GM12864 (cell line): ENCODE data around the gene KIF6.

ENCODE experiments used
- DNase-seq: peaks from one replicate; pipeline ENCODE4 v3.0.0-alpha.2; 2011; ENCODE audit warnings: low read depth
- H3K4me3 ChIP-seq: 2 replicates; pipeline ENCODE4 v1.5.1; 2011; ENCODE audit warnings: mild to moderate bottlenecking, low read depth, low read length, control low read depth
- TF ChIP-seq, protein P1 (sequence below): IDR thresholded peaks from 2 replicates; pipeline ENCODE4 v1.5.1; 2011; ENCODE audit warnings: low read depth, mild to moderate bottlenecking, moderate library complexity, low read length, control low read depth, inconsistent platforms; ENCODE audit errors: missing control alignments

KIF6 gene

DNA sequence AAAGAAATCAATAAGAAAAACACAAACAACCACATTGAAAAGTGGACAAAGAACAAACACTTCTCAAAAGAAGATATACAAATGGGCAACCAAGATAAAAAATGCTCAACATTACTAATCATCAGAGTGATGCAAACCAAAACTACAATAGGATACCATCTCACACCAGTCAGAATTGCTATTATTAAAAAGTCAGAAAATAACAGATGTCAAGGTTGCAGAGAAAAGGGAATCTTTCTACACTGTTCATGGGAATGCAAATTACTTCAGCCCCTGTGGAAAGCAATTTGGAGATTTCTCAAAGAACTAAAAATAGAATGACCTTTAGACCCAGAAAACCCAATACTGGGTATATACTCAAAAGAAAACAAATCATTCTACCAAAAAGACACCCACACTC lies 29.8 kb downstream of the KIF6 start:
- TF ChIP-seq, protein P1, sequence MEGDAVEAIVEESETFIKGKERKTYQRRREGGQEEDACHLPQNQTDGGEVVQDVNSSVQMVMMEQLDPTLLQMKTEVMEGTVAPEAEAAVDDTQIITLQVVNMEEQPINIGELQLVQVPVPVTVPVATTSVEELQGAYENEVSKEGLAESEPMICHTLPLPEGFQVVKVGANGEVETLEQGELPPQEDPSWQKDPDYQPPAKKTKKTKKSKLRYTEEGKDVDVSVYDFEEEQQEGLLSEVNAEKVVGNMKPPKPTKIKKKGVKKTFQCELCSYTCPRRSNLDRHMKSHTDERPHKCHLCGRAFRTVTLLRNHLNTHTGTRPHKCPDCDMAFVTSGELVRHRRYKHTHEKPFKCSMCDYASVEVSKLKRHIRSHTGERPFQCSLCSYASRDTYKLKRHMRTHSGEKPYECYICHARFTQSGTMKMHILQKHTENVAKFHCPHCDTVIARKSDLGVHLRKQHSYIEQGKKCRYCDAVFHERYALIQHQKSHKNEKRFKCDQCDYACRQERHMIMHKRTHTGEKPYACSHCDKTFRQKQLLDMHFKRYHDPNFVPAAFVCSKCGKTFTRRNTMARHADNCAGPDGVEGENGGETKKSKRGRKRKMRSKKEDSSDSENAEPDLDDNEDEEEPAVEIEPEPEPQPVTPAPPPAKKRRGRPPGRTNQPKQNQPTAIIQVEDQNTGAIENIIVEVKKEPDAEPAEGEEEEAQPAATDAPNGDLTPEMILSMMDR: no peak
- no peak overlapping the region for H3K4me3 ChIP-seq
- no peak for DNase-seq

DNA sequence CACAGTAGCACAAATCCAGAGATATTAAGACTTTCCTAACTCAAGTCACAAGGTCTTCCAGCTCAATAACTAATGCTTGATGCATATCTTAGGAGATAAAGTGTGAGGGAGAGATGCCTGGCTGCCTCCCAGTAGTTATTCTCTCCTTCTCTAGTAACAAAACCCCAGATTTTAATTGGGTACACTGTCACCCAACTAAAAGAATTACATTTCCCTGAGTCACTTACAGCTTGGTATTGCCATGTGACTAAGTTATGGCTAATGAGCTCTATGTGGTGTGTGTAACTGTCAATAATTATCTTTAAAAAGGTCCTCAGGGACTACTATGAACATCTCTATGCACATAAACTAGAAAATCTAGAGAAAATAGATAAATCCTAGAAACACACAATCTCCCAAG lies 32.0 kb downstream of the KIF6 start:
- DNase-seq: no peak
- no peak overlapping the region for H3K4me3 ChIP-seq
- TF ChIP-seq, protein P1: no peak

DNA sequence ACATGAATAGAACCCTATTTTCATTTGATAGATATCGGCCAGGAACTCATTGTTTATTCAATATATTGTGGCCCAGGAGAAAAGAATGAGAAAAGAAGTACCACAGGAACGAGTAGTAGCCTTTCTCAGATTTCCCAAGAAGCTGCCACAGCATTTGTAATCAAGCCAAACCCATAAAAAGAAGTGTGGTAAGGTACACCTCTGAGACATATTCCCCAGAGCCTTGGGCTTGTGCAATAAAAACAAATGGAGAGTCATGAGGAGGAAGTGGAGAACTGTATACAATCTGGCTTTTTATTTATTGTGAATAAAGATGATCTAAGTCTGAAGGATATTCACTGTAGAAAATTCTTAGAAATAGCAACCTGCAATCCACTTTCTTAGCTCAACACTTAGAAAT lies 36.7 kb downstream of the KIF6 start:
- TF ChIP-seq, protein P1: no peak
- no peak for DNase-seq
- H3K4me3 ChIP-seq: no peak overlapping the region

DNA sequence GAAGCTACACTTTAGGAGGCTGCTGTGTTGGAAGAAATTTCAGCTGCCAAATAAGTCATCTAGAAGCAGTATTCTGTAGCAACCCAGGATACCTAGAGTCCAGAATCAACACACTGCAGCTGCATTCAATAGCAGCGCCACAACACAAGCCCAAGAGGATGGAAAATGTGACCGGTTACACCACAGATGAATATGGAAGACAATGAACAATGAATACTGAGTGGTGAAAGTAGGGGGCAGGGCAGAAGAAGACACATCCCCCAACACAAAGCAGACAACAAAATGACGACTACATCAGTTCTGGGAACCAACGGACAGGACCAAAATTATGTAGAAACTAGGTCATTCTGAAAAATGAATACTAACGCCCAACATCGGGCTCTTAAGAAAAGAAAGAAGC lies 38.2 kb downstream of the KIF6 start:
- no peak for DNase-seq
- H3K4me3 ChIP-seq: no peak overlapping the region
- TF ChIP-seq, protein P1: no peak

DNA sequence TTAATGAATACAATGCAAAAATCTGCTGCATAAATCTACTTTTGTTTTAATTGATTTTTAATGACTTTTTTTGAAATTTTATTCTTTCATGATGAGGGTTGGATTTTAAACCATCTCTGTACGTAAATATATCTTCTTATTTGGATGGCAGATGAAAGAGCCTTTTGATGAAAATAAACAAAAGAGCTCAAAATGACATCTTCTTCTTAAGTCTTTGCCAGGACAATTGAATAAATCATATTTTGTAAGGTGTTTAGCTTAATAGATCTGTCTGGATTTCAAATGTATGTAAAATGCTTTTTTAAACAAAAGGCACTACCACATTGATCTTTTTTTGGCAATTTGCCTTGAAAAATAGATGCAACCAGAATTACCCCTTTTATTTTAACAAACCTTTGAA lies 39.3 kb downstream of the KIF6 start:
- TF ChIP-seq, protein P1: no peak
- DNase-seq: no peak
- H3K4me3 ChIP-seq: no peak overlapping the region

DNA sequence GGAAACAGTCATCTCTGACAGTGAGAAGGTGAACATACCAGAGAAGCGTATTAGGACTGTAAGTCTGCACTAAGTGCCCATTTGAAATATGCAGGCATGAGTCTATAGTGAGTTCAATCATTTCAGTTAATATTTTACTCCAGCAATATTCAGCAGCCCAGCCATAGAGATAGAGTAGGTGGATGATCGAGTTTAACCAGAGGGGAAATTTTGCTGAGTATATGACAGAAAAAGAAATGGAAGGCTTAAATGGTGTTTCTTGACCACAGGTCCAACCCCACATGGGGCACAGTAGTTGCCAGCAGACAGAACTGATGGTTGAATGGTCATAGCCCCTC lies 39.8 kb downstream of the KIF6 start:
- H3K4me3 ChIP-seq: no peak overlapping the region
- TF ChIP-seq, protein P1: no peak
- DNase-seq: no peak

DNA sequence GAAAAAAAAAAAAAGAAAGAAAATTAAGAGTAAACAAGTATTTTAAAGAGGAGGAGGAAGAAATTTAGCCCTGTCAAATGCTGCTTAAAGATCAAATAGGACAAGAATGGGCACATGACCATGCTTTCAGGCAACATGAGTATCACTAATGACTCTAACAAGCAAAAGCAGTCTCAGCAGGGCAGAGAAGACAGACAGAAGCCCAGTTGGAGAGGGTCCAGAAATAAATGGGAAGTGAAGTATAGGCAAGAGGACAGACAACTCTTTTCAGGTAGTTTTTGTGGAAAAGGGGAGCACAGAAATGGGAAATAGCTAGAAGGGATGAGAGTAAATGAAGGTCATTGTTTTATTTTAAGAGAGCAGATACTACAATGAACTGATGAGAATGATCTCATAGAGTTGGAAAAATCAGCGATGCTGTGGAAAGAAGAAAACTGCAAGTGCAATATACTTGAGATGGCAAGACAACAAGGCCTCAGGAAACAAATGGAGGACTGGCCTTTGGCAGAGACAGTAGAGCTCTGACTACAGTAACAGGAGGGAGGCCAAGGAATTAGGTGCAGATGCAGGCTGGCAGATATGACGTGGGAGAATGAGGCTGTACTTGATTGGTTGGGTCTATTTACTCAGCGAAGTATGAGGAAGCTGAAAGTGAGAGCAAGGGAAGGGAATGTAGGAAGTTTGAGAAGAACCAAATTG lies 40.3 kb downstream of the KIF6 start:
- H3K4me3 ChIP-seq: no peak overlapping the region
- DNase-seq: no peak
- TF ChIP-seq, protein P1: no peak
